Cardiac muscle cell (in vitro differentiated cells and primary cell): ENCODE data around the gene PDLIM5. TPM values are rescaled to one million over a fixed set of nuclear protein-coding genes. Genes with fewer than 3 reads are reported as not detected.
A peak's percentile ranks its signal among the peaks of the same experiment; 100 is the strongest.
"Not testable (repeated sequence)": the region's sequence is repeated elsewhere in the genome, so short reads cannot be mapped to it uniquely, and the experiment has no call there.

Experiments
- DNase-seq, 2 donors: peaks; one replicate each; pipeline versions ENCODE4 v3.0.0 to v3.0.0-alpha.2; 2010 to 2017; ENCODE audit warnings: low read depth in 1 of 2, low spot score in 1 of 2
- H3K27ac ChIP-seq: fragments of 200-600 bp; sonication (generic); 2 replicates; pipeline ENCODE4 v1.5.1; 2016
- H3K27me3 ChIP-seq: fragments of 200-600 bp; sonication (generic); 2 replicates; pipeline ENCODE4 v1.6.0; 2016; ENCODE audit warnings: control low read depth
- H3K36me3 ChIP-seq: fragments of 200-600 bp; sonication (generic); 2 replicates; pipeline ENCODE4 v1.5.1; 2016; ENCODE audit warnings: control low read depth
- H3K4me1 ChIP-seq: fragments of 200-600 bp; sonication (generic); 2 replicates; pipeline ENCODE4 v1.8.1; 2017; ENCODE audit warnings: low read depth, mild to moderate bottlenecking, mixed run types
- H3K4me3 ChIP-seq: fragments of 200-600 bp; sonication (generic); 2 replicates; pipeline ENCODE4 v1.5.1; 2016; ENCODE audit warnings: mild to moderate bottlenecking
- H3K9me3 ChIP-seq: fragments of 200-600 bp; sonication (generic); 2 replicates; pipeline ENCODE4 v1.5.1; 2017; ENCODE audit warnings: low read depth, mild to moderate bottlenecking, control low read depth
- CTCF ChIP-seq: IDR thresholded peaks from 2 replicates; pipeline ENCODE4 v1.5.1; 2012; ENCODE audit warnings: low read depth, mild to moderate bottlenecking, low read length
- polyA plus RNA-seq: library from polyadenylated mRNA; unstranded; fragments of >200 nt; fragmentation: Nextera tagmentation; extraction: Ambion mirVana; gene quantifications from 2 replicates; pipeline ENCODE4 v1.2.1, GENCODE V29; 2016
- total RNA-seq: library from RNA; depleted of rRNA; stranded (reverse); fragments of >200 nt; gene quantifications from 2 replicates; pipeline ENCODE4 v1.2.3, GENCODE V29; 2016

PDLIM5 gene
- total and polyA plus RNA-seq, 2 experiments from 2014 or later = 426 to 446 TPM

DNA sequence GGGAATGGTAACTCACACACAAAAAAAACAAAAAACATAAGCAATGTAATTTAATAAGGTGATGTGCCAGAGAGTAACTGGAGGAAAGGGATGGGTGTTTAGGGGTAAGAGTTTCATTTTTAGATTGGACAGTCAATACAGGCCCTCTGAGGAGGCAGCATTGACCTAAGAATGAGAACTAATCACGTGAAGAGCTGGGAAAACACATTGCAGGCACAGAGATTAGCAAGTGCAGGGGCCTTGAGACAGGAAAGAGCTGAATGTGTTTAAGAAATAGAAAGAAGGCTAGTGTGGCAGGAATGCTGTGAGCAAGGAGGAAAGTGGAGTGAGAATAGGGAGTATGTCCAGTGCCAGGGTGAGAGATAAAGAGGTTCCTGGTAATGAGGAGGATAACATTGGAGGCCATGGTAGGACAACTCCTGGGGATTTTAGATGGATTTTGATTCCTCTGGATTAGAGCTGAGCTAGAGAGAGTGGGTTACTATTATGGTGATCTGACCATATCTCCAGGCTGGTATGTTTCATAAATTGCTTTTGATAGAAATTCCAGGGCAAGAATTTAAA, 17.6 kb downstream of the PDLIM5 start:
- Histone ChIP-seq H3K4me1 (peaks cover 42% of the 10 kb centered on the region), H3K4me3 (no peak overlapping the region), H3K9me3 (no peaks in the 10 kb centered on the region), H3K27ac (peak overlapping the region; percentile 70), H3K36me3 (peaks cover 6% of the 10 kb centered on the region), H3K27me3 (no peaks in the 10 kb centered on the region)
- no peak for TF ChIP-seq CTCF
- DNase-seq = no peak

DNA sequence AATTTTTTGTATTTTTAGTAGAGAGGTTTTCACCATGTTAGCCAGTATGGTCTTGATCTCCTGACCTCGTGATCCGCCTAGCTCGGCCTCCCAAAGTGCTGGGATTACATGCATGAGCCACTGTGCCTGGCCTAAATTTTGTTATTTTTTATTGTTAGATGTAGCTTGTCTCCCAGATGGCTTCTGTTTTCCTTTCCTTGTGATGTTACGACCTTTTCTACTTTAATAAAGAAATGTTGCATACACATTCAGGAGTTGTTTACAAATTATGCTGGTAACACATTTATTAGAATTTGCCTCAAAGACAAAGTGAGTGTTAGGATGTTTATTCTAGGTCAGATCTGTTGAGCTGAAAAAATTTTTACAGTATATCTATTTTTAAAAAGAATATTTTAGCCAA, 18.4 kb downstream of the PDLIM5 start:
- H3K36me3 ChIP-seq = peaks cover 6% of the 10 kb centered on the region
- no peak for DNase-seq
- H3K4me3 ChIP-seq = no peak overlapping the region
- no peak for TF ChIP-seq CTCF
- no peak overlapping the region for H3K27ac ChIP-seq
- H3K9me3 ChIP-seq = no peaks in the 10 kb centered on the region
- H3K4me1 ChIP-seq = peaks cover 36% of the 10 kb centered on the region
- no peaks in the 10 kb centered on the region for H3K27me3 ChIP-seq

- H3K27me3 ChIP-seq, H3K9me3 ChIP-seq, DNase-seq, H3K4me3 ChIP-seq, H3K36me3 ChIP-seq, H3K27ac ChIP-seq: not testable (repeated sequence)
- peaks cover 39% of the 10 kb centered on the region for H3K4me1 ChIP-seq
These were observed 19.0 kb downstream of the PDLIM5 start for GRCh38 chr4:94470782-94471181.

- no peak for TF ChIP-seq CTCF
- Histone ChIP-seq H3K4me1 (peaks cover 51% of the 10 kb centered on the region), H3K27ac (peak overlapping the region; percentile 62), H3K4me3 (no peak overlapping the region), H3K27me3 (no peaks in the 10 kb centered on the region), H3K36me3 (peaks cover 6% of the 10 kb centered on the region), H3K9me3 (no peaks in the 10 kb centered on the region)
- peak in 1 of 2 donors; percentile 74 for DNase-seq
These were observed 20.5 kb downstream of the PDLIM5 start for GRCh38 chr4:94472056-94472826.

GRCh38 chr4:94475050-94475449, 23.3 kb downstream of the PDLIM5 start:
- Histone ChIP-seq H3K36me3 (peaks cover 3% of the 10 kb centered on the region), H3K9me3 (no peaks in the 10 kb centered on the region), H3K4me3 (no peak overlapping the region), H3K27me3 (no peaks in the 10 kb centered on the region), H3K4me1 (peaks cover 55% of the 10 kb centered on the region), H3K27ac (peak overlapping the region; percentile 77)
- DNase-seq = no peak
- TF ChIP-seq CTCF = no peak

- TF ChIP-seq CTCF = no peak
- Histone ChIP-seq H3K27ac (peak overlapping the region; percentile 77), H3K4me3 (no peak overlapping the region), H3K27me3 (no peaks in the 10 kb centered on the region), H3K4me1 (peaks cover 63% of the 10 kb centered on the region), H3K36me3 (peaks cover 3% of the 10 kb centered on the region), H3K9me3 (no peaks in the 10 kb centered on the region)
- DNase-seq = no peak
These were observed 24.1 kb downstream of the PDLIM5 start for GRCh38 chr4:94475794-94476193.
